Brain pericyte (primary cell): ENCODE measurements around the gene DNA2.
"Not testable (repeated sequence)": the region's sequence is repeated elsewhere in the genome, so short reads cannot be mapped to it uniquely, and the experiment has no call there.

Source experiments
- DNase-seq: peaks from one replicate; pipeline ENCODE4 v3.0.0-alpha.2; 2012; ENCODE audit warnings: low read depth, low spot score

The DNA2 gene, protein sequence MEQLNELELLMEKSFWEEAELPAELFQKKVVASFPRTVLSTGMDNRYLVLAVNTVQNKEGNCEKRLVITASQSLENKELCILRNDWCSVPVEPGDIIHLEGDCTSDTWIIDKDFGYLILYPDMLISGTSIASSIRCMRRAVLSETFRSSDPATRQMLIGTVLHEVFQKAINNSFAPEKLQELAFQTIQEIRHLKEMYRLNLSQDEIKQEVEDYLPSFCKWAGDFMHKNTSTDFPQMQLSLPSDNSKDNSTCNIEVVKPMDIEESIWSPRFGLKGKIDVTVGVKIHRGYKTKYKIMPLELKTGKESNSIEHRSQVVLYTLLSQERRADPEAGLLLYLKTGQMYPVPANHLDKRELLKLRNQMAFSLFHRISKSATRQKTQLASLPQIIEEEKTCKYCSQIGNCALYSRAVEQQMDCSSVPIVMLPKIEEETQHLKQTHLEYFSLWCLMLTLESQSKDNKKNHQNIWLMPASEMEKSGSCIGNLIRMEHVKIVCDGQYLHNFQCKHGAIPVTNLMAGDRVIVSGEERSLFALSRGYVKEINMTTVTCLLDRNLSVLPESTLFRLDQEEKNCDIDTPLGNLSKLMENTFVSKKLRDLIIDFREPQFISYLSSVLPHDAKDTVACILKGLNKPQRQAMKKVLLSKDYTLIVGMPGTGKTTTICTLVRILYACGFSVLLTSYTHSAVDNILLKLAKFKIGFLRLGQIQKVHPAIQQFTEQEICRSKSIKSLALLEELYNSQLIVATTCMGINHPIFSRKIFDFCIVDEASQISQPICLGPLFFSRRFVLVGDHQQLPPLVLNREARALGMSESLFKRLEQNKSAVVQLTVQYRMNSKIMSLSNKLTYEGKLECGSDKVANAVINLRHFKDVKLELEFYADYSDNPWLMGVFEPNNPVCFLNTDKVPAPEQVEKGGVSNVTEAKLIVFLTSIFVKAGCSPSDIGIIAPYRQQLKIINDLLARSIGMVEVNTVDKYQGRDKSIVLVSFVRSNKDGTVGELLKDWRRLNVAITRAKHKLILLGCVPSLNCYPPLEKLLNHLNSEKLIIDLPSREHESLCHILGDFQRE

DNA sequence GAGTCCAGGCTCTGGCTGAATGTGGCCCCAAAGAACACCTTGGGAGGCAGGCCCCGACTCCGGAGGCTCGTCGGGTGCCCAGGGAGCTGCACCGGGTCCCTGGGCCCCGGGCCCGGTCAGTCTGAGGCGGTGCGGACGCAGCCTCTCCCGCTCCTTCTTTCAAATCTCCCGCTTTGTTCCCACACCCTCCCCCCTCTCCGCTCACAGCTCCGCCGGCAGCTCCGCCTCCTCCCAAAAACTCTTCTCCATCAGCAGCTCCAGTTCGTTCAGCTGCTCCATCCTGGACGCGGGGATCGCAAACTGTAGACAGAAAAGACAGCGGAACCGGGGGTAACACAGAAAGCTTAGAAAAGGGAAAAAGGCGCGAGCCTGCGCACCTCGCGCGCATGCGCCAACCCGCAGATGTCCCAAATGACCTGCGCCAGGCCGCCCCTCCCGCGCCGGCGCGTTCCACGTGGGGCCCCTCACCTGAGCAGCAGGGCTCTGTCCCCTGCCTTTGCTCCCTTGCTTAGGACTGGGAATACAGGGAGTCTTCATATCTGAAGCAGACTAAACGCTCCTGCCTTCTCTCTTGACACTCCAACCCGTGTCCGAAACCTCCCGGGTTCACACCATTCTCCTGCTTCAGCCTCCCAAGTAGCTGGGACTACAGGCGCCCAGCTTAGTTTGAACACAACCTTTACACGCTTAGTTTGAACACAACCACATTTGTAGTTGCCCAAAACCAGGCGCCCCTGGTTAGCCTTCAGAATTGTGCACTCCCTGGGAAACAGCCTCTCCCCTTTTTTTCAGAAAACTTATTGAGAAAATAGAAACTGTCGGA, at the start of gene DNA2:
Gene DNA2, minus strand, starts transcription at position 388 of the 823 bp plus-strand sequence. Its CDS starts 109 bp downstream, at position 279.
- peak; percentile 21 for DNase-seq

DNA sequence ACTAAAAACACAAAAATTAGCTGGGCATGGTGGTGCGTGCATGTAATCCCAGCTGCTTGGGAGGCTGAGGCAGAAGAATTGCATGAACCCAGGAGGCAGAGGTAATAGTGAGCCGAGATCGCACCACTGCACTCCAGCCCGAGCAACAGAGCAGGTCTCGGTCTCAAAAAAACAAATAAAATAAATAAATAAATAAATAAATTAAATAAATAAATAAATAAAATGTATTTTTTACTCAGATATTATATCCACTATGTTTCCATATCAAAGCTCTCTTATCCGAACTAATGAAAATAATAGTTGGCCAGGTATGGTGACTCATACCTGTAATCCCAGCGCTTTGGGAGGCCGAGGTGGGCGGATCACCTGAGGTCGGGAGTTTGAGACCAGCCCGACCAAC, 46.8 kb upstream of the DNA2 start:
- DNase-seq: not testable (repeated sequence)

DNA sequence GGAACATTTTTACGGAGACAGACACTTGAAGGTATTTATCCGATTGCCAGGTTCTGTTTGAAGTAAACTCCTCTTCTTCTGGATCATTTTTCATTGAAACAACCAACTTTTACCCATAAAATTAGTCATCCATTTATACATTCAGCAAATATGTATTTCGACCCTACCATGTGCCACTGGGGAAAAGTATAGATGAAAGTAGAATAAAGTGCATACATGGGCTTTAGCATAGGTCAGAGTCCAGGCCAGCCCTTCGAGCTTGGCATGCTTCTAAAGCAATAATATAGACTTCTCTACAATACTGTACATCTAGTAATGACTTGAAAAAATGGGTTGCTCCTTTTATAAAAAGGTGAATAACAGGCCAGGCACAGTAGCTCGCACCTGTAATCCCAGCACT, 45.4 kb upstream of the DNA2 start:
- no peak for DNase-seq

DNA sequence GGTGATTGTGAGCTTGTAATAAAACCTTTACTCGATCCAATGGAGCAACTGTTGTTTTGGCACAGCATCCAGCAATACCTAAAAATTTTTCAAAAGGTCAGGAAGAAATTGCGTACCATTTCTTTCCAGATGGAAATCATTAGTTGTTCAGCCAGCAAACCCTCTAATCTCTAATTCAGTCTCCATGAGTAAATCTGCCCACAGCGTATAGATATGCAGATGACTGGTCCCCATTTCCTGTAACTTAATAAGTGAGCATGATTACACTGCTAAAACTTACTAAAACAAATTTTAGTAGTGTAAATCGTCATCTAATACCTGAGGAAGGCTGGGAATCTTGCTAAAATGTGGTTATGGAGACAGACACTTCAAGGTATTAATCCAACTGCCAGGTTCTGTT, 45.0 kb upstream of the DNA2 start:
- DNase-seq: no peak

DNA sequence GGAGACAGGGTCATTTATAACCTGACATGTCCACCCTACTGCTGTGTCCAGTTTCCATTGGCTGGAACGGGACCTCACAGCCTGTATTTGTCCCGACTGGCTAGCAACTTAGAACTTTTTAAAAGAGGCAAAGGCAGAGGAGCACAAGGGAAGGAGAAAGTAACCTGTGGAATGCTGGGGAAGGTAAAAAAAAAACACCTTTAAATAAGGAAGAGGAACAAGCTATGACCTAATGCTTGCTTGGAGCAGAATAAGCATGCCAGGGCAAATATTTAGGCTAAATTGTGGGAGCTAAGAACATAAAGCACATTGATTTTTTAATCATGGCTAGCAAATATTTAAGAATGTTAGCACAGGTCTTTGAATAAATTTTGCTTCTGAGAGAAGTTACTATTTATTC, 44.4 kb upstream of the DNA2 start:
- not testable (repeated sequence) for DNase-seq

DNA sequence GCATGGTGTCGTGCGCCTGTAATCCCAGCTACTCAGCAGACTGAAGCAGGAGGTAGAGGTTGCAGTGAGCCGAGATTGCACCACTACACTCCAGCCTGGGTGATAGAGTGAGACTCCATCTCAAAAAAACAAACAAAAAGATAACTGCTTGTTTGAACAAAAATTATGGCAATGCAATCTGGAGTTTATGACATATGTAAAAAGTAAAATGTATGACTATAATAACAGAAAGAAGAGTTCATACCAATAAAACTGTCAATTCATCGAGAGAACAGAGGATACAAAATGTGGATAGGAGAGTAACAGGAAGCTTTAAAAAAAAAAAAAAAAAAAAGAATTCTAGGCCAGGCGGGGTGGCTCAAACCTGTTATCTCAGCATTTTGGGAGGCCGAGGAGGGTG, 36.3 kb upstream of the DNA2 start:
- DNase-seq: no peak

DNA sequence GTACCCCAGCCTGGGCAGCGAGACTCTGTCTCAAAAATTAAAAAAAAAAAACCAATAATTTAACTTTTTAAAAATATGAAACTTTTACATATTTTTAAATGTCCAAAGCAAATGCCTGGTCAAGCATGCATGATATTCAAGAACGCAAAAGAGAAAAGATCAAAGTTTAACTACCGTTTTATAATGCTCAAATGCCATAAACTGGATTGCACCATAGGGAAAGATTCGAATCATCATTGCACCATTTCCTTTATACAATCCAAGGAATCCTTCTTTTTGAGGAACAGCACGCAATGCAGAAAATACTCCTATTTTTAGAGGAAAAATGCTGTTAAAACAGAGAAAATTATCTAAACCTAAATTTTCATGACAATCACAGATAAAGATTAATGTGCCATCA, 34.6 kb upstream of the DNA2 start:
- no peak for DNase-seq

DNA sequence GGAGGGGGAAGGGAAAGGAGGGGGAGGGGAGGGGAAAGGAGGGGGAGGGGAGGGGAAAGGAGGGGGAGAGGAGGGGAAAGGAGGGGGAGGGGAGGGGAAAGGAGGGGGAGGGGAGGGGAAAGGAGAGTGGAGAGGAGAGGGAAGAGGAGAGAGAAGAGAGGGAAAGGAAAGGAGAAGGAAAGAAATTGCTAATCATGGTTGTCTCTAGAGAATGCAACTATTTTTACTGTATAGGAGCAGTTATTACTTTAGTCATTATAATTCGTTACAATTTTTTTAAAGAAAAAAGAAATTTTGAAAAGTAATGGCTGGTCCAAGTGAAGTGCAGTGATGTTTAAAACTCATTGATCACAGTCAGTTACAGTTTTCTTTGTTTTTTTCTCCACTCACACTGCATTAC, 31.1 kb upstream of the DNA2 start:
- DNase-seq: no peak

DNA sequence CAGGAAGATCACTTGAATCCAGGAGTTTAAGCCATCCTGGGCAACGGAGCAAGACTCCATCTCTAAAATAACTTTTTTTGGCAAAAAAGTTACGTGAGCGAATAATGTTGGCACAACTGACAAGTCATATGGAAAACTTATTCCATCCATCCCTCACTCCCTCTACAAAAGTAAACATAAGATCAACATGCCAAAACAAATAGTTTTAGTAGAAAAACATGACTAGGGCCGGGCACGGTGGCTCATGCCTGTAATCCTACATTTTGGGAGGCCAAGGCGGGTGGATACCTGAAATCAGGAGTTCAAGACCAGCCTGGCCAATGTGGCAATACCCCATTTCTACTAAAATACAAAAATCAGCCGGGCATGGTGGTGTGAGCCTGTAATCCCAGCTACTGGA, 29.9 kb upstream of the DNA2 start:
- DNase-seq: no peak

DNA sequence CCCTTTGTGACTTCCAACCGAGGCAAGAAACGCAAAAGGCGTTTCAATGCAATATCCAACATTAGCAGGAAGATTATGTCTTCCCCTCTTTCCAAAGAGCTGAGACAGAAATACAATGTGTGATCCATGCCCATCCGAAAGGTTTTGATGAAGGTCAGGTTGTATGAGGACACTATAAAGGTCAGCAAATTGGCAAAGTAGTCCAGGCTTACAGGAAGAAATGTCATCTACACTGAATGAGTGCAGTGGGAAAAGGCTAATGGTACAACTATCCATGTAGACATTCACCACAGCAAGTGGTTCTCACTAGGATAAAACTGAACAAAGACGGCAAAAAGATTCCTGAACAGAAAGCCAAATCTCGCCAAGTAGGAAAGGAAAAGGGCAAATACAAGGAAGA, 27.8 kb upstream of the DNA2 start:
- no peak for DNase-seq

DNA sequence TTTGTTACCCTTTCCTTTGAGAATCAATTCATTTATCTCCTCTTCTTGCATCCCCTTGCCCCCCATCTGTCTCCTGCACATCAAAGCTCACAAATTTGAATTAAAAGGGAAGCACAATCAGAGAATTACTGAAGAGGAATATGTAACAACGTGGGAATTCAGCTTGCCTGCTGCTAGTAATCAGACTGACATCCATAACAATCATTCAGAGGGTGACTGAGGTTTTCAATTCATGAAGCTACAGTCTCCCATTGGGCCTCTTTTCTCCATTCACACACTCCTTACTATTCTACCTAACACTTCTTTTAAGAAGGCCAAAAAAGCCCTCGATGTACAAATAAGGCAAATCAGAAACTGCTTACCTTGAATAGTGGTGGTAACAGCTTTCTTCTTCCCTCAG, 24.3 kb upstream of the DNA2 start:
- no peak for DNase-seq

DNA sequence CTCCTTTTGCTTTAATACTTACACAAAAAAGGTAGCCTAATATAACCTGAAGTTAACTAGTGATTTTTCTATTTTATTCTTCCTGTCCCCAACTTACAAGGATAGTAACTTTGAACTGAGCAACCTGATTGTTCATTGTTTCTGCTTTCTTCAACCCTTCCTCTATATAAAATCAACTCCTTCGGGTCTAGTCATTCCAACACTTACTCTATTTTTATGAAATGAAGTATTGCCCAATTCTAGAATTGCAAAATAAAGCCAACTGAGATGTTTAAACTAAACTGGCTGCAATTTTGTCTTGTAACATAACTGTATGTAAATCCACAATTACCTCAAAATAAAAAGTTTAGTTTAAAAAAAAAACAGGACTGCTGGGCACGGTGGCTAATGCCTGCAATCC, 20.3 kb upstream of the DNA2 start:
- no peak for DNase-seq

DNA sequence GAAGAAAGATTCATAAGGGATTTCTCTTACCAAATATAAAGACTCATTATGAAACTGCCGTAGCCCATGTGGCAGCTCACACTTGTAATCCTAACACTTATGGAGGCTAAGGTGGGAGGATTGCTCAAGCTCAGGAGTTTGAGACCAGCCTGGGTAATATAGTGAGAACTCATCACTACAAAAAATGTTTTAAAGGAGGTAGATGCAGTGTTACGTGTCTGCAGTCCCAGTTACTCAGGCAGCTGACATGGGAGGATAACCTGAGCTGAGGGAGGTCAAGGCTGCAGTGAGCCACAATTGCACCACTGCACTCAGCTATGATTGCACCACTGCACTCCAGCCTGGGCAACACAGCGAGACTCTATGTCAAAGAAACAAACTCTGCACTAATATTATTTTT, 18.1 kb upstream of the DNA2 start:
- no peak for DNase-seq

DNA sequence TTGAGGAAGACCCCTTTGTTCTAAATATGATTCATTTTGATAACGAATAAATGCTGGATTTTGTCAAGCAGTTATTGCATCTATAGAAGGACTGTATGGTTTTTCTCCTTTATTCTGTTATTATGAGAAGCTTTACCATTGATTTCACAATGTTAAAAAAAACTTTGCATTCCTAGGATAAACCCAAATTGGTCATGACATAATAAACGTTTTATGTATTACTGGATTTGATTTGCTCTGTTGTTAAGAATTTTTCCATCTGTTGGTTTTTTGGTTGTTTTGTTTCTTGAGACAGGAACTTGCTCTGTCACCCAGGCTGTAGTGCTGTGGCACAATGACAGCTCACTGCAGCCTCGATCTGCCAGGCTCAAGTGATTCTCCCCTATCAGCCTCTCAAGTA, 2.2 kb upstream of the DNA2 start:
- DNase-seq: no peak

DNA sequence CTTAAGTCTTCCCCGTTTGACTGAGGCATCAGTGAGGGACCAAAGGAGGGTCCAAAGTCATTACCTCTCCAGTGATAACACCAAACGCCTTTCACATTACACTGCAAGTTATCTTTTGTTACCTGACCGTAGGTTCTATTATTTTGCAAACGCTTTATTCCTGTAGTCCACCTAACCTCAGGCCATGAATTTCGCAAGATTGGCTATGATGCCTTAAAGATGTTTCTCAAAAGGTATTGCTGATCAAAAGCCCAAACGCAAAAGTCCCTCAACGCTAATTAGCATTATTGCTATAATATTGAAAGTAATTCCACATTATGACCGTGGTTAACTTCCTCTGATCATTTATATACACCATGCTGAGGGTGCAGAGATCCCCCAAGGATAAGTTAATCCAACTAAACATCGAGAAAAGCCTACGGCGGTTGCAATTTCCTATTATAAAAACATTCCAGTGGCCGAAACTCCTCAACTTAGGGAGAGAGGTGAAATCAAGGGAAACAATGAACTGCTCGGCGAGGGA, 649 bp downstream of the DNA2 start:
- no peak for DNase-seq

DNA sequence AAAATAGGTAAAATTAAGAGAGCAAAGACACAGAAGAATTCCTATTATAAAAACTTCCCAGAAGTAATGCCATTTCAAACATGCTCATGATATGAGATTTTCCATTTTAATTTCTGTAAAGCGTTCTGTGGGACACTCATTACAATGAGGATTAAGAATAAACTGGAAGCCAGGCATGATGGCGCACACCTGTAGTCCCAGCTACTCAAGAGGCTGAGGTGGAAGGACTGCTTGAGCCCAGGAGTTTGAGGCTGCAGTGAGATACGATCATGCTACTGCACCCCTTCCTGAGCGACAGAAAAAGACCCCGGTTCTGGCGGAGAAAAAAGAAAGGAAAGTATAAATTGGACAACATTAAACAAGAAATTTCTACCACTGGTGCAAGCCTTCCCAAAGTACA, 1.5 kb downstream of the DNA2 start:
- no peak for DNase-seq

DNA sequence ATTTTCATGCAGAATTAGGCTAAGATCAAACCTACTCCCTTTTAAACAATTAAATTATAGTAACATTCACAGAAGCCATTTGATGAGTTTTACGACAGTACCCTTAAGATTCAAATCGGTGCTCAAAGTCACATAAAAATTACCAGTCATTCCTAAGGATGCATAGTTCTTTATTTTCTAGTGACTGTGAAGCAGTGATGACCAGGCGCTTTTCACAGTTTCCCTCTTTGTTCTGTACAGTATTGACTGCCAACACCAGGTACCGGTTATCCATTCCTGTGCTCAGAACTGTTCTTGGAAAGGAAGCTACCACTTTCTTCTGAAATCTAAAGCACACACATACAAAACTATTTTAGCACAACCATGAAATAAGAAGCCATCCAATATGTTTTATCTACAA, 1.9 kb downstream of the DNA2 start:
- DNase-seq: no peak

DNA sequence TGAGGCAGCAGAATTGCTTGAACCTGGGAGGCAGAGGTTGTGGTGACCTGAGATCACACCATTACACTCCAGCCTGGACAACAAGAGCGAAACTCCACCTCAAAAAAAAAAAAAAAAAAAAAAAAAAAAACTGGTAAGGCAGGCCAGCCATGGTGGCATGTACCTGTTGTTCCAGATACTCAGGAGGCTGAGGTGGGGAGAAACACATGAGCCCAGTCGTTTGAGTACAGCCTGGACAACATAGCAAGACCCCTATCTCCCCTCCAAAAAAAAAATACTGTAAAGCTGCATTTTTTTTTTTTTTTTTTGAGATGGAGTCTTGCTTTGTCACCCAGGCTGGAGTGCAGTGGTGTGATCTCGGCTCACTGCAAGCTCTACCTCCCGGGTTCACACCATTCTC, 7.0 kb downstream of the DNA2 start:
- DNase-seq: not testable (repeated sequence)

DNA sequence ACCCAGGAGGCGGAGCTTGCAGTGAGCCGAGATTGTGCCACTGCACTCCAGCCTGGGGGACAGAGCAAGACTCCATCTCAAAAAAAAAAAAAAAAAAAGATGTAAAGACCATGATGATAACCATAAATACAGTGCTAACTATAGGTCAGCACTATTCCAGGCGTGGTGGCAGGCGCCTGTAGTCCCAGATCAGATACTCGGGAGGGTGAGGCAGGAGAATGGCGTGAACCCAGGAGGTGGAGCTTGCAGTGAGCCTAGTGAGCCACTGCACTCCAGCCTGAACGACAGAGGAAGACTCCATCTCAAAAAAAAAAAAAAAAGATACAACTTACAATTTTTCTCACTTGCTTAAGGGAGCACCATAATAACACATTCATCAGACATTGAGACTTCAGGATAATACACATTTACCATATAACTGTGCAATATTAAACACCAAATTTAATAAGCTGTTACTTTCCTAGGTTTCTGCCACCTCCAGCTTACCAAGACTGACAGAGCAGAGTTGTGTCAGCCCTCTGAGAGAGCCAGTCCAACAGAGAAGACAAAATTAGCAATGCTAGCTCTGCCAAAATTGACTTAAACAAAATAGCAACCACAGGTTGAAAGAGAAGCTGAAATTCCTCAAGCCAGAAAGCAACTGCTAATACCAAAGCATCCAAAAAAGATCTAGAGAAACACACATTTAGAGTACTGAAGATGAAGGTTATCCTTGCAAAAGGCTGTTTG, 8.2 kb downstream of the DNA2 start:
- DNase-seq: no peak

DNA sequence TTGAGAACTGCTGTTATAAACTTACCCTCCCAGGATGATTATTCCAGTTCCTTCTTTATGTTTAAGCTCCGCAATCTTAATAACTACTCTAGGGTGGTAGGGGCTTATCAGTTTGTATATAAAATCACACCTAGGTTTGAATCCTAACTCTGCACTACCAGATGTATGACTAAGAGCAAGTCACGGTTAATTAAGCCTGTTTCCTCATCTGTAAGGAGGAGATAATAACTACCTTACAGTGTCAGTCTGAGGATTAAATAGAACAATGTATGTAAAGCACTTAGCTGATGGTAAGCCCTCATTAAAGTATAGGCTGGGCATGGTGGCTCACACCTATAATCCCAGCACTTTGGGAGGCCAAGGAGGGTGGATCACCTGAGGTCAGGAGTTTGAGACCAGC, 9.2 kb downstream of the DNA2 start:
- DNase-seq: no peak

DNA sequence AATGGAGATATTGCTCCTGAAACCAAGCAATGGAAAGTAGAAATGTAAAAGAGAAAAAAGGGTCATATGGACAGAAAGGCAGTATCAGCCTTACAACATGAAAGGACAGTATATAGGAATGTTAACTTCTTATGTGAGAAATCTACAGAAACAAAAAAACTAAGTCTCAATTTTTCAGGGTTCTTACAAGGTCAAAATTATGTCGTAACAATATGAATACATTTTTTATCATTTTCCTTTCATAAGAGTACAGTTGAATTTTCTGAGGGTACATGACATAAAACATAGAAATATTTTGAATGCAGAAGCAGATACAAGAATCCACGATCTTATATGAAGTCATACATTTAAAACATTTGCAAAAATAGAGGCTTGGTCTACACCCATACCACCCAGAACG, 10.7 kb downstream of the DNA2 start:
- no peak for DNase-seq
